Endometrium (tissue), 2 donors: ENCODE measurements around the gene DIPK1A.
A peak's percentile ranks its signal among the peaks of the same experiment; 100 is the strongest.

Experiments
- FAIRE-seq: peaks from 2 replicates; lab custom pipeline; 2012; peaks lifted over from hg19 to GRCh38; lab: Jason Lieb, UNC
- donor health status: control.
- donor health status: control.

DIPK1A gene

DNA sequence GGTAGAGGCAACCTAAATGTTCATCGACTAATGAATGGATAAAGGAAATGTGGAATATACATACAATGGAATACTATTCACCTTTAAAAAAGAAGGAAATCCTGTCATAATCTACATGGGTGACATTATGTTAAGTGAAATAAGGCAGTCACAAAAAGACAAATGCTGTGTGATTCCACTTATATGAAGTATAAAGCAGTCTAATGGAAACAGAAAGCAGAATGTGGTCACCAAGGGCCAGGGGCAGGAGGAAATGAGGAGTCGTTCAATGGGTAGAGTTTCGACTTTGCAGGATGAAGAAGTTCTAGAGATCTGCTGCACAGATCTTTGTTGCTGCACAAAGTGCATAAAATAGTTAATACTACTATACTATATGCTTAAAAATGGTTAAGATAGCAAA lies 7.8 kb downstream of the DIPK1A start:
- FAIRE-seq: no peak

DNA sequence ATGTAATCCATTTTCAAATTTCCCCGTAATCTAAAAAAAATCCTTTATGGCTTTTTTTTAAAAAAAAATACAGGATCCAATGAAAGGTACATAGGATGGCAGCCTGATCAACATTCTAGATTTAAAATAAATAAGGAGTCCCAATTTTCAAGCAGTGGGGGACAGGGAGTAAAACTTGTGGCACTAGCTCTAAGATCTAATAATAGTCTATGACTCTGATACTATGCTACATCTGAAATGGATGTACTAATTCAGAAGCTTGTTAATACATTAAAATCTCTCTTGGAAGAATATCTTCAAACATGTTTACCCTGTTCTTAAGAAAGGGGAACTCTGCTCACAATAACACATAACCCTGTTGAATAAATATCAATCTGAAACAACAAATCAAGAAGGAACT lies 8.5 kb downstream of the DIPK1A start:
- no peak for FAIRE-seq

DNA sequence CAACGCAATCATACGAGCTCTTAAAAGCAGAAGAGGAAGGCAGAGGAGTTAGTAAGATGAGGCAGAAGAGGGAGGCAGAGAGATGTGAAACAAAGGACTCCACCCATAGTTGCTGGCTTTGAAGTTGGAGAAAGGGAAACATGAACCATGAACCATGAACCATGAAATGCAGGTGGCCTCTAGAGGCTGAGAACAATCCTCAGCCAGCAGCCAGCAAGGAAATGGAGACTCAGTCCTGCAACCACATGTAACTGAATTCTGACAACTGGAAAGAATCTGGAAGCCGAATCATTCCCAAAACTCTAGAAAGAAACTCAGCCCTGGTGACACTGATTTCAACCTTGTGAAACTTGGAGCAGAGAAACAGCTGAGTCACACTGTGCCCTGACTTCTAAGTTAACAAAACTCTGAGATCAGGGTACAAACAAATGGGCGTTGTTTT lies 10.1 kb downstream of the DIPK1A start:
- no peak for FAIRE-seq

DNA sequence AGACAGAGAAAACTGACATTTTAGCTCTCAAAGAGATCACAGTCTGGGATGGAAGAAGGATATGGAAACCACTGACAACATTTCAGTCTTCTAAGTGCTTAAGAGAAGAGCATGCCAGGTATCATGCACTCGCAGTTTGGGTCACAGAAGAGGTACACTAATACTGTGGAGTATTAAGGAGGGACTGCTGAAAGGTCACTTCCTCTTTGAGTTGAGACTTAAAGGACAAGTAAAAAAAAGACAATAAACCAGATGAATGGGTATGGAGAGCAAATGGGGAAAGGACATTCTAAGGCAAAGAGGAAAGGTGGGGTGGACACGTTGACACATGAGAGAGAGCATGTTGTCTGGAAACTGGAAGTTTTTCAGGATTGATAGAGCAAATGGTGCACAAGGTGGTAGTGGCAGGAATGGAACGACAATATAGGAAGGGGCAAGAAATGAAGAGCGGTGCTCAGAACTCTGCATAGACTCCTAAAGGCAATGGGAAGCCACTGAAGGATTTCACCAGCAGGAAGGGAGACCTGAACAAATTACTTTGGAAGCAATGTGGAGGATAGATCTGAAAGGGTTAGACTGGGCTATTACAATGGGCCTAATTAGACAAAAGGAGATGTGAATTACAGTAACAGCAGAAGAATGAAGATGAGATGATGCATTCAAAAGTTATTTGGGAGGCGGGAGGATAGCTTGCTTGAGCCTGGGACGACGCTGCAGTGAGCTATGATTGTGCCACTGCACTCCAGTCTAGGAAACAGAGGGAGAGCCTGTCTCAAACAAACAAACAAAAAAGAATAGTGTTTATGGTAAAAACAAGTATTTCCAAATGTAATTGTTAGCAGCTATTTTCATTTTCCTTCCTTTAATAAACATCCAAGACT lies 11.1 kb downstream of the DIPK1A start:
- FAIRE-seq: no peak

DNA sequence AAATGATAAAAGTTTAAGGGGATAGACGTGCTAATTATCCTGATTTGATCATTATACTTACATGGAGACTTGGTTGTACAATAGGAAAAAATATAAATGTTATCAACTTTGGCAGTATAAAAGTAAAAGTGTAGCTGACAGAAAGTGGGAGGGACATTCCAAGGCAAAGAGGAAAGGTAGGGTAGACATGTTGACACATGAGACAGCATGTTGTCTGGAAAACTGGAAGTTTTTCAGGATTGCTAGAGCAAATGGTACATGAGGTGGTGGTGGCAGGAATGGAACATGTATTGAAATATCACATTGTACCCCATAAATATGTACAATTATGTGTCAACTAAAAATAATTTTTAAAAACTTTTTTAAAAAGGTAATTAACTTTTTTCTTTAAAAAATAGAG lies 13.2 kb downstream of the DIPK1A start:
- FAIRE-seq: no peak

DNA sequence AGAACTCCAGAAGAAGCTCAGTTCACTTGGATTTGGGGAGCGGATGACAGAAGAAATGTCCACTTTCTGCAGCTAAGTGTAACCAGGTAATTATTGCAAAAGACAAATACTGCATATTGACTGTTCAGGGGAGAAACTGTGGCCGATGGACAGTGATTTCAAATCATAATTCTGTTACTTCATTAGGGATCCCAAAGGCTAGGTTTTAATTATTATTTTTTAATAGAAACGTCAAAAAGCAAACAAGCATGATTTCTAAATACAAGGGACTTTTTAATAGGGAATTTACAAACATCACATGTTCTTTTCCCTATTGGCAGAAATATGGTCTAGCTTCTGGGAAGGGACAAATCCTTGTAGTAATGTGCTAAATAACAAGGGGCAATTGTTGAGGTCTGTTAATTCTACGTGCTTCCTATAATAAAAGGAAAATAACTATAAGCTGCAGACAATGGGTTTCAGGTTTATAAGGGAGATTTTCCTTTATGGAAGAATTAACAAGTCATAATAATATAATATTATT lies 15.5 kb downstream of the DIPK1A start:
- no peak for FAIRE-seq

DNA sequence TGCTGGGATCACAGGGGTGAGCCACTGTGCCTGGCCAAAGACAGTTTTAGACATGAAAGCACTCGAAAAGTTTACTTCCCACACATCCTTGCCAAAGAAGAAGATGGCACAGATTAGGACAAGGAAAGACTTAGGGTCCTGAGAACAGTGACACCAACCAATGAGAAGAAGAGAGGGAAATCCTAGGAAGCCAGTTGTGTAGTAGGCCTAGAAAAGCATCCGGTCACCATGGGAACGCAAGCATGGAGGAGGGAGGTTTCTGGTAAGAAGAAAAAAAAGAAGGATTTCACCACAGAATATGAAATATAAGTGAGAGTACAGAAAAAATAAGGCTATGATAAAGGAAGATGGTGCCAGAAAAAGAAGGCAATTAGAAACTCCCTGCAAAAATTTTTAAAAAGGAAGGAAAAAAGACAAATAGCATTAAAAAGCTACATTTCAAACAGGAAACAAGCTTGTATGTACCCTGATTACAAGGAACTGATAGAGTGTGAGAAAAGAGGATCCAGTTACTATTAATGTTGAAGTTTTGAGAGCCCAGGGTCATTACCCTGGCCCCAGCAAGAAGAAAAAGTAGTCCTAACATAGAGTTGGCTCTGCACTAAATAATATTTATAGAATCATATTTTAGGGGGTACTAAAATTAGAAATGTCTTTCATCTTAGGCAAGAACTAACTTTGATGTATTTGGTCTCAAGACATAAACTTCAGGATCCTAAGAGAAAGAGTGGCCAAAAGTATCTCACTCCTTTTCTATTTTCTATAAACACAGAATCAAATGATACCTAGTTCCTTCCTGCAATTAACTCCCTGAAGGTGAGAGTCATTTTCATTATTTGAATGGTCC lies 16.1 kb downstream of the DIPK1A start:
- no peak for FAIRE-seq

DNA sequence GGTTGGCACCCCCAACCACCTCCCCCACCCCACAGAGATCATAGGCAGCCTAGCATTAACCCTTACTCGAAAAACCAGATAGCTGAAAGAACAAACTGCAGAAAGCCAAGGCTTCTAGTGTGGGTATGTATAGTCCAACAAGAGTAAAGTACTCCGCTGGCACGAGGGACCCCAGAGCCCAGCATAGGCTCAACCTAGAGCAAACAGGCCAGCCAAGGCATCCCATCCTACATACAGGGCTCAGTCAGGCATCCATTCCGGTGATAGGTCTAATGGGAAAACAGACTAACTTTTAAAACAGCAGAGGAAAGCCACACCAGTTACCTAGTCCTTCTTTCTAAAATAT lies 17.8 kb downstream of the DIPK1A start:
- FAIRE-seq: no peak

DNA sequence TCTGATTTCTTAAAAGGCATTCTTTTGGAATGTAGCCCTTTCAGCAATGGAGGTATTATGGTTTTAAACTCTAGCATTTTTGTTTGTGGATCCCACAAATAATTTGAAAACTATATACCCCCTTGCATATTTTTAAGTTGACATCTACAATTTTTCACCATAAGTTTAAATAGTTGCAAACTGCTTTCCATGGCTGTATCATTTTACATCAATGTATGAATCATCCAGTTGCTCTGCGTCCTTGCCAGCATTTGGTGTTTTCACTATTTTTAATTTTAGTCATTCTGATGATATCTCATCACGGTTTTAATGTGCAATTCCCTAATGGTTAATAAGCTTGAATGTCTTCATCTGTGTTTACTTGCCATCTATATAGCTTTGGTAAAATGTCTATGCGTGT lies 20.7 kb downstream of the DIPK1A start:
- FAIRE-seq: no peak

DNA sequence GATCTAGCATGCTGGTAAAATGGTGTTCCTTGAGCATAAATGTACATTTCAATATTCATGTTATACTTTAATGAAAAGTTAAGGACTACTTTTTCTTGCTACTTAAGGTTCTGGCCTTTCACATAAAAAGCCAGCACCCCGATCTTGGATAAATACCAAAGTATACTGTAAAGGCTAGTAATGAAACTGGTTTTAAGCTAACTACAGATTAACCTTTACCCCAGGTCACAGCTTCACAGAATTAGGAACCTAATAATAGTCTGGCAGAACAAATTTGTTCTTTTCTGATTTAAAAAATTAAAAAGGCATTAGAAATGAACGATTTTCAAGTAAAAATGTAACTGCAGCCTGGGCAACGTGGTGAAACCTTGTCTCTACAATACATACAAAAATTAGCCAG lies 23.5 kb downstream of the DIPK1A start:
- no peak for FAIRE-seq

DNA sequence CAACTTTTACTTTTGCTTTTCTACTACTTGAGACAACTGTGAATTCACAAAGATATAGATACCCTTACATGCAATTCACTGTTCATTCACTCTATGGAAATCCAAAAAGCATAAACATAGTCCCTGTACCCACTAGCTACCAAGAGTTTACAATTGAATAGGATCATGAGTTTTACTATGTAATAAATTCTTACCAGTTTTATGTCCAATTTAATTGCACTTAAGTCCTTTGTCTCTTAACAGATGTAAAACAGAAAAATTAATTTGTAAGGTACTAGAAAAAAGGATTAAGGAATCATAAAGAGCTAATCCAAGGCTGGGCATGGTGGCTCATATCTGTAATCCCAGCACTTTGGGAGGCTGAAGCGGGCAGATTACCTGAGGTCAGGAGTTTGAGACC lies 24.4 kb downstream of the DIPK1A start:
- FAIRE-seq: no peak

DNA sequence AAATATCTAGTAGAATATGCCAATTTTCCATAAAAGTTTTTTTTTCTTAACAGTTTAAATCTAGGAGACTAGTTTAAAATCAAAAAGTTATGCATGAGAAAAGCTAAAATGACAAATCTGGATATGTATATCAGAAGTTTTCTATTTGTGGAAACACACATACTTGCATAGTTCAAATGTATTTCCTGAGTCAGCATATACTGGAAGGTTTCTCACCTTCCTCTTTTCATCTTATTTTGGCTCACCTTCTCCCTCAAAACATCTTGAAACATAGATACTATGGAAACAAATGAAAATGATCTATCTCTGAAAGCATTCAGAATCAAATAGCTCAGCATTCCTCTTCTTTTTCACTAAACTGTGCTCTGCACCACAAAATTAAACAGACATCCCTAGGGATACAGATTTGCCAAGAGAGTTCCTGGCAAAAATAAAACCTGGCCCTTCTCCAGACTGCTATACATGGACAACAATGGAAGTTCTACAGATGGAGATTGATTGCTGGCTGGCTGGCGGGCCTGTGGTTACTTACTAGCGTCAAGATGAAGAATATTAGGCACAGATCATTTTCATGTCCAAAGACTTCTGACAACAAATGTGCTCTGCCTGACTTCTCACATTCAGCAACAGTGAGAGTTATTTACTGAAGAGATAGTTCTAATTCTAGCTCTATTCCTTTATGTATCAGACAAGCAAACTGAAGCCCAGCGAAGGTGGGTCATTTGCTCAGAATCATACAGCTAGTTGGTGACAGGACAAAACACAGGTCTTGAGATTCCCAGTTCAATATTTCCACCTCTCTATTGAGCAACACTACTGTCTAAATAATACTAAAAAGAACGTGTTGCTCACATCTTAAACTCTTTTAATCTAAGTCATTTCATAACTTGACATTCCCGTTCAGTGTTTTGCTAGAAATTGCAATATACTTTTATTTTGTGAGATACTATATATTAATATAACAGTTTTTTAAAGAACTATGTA lies 26.6 kb downstream of the DIPK1A start:
- peak; percentile 46 for FAIRE-seq

DNA sequence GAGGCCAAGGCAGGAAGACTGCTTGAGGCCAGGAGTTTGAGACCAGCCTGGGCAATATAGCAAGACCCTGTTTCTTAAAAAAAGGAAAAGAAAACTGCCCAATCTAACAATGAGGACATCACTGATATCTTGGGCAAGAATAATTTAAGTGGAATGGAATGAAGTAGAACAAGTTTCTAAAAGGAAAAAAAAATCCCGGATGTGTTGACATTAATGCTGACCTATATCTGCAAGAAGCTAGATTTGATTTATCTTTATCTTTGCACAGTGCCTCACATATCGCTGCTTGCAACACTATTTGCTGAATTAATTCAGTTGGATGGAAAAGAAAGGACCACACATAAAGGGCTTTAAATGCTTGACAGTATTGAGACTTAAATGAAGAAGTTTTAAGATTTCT lies 27.8 kb downstream of the DIPK1A start:
- FAIRE-seq: no peak

DNA sequence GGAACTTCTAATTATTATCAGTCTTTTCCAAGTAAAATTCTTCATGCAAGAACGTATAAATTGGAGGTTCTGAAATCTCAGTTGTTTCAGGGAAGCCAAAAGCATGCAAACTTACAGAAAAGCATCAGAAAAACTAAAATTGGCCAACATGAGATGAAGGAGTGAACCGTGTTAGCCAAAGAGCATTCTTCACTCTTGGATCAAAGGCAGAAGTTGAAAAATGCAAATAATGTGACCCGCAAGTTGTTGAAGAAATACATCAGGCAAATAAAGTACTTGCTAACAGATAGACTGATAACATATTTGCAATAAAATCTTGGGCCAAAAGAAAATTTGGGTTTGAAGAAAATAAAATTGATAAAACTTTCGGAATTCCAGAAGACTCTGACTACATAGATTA lies 29.6 kb downstream of the DIPK1A start:
- no peak for FAIRE-seq

DNA sequence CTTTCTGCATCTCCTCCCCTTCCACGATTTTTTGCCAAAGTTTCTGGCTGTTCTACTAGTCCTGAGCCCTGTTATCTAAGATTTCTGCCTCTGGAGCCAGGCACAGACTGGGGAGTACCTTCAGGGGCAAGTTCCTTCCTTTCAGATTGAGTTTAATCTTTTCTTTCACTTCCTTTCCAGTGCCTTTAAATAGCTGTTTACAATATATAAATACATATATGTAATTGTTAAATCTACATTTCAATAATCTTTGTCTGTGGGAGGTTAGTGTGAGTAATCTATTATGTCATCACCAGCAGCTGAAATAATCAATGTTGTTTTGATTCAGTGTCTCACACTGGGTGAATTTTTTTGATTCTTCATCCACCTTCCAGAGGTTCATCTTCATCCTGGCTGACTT lies 31.8 kb downstream of the DIPK1A start:
- FAIRE-seq: no peak

DNA sequence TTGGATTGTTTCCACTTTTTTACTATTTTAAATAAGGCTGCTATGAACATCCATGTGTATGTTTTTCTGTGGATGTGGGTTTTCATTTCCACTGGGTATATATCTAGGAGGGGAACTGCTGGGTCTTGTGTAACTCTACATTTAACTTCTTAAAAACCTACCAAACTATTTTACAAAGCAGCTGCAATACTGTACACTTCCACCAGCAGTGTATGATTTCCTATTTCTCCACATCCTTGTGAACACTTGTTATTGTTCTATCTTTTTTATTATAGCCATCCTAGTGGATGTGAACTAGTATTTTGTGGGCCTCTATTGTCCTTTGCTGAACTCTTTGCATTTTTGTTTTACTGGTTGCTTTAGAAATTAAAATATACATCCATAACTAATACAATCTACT lies 33.4 kb downstream of the DIPK1A start:
- FAIRE-seq: no peak

DNA sequence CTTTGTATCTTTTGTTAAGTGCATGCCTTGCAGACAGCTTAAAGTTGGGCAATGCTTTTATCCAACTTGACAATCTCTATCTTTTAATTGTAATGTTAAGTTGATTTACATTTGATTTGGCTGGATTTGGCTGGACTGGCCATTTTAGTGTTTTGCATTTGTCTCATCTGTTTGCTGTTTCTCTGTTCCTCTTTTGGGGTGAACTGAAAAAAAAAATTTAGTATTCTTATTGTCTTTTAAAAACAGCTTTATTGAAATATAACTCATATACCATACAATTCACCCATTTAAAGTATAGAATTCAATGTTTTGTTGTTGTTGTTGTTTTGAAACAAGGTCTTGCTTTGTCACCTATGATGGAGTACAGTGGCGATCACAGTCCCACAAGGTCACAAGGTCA lies 34.4 kb downstream of the DIPK1A start:
- no peak for FAIRE-seq

DNA sequence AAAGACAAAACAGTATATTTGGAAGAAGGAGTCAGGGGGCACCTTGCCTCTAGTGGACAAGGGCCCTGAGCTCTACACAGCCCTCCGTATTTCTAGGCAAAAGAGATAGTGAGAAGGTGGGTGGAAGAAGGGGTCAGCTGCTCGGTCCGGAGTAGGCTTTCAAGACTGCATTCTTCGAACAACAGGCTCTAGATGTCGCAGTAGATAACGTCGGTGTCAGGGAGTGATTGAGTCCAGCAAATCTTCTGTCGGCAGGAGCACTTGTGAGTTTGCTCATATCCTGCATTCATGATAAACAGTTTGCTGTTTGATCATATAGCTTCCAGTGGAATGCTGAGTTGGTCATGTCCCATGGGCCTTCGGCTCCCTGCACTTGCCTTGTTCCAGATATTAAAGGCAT lies 36.8 kb downstream of the DIPK1A start:
- no peak for FAIRE-seq

DNA sequence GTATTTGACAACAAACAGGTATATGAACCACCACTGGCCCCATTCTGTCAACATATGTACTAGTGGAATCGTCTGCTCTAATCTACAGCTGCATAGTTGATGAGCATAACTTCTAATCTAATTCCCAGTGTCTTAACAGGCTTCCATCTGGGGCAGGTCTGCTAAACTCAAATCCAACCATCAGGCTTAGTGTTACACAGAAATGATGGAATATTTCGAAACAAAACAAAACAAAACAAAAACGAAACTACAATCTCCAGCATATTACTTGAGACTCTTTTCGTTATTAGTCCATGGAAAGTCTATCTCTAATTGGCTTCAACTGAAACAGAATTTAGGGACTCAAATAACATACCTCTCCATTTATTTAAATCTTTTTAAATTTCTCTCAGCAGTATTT lies 37.6 kb downstream of the DIPK1A start:
- FAIRE-seq: no peak

DNA sequence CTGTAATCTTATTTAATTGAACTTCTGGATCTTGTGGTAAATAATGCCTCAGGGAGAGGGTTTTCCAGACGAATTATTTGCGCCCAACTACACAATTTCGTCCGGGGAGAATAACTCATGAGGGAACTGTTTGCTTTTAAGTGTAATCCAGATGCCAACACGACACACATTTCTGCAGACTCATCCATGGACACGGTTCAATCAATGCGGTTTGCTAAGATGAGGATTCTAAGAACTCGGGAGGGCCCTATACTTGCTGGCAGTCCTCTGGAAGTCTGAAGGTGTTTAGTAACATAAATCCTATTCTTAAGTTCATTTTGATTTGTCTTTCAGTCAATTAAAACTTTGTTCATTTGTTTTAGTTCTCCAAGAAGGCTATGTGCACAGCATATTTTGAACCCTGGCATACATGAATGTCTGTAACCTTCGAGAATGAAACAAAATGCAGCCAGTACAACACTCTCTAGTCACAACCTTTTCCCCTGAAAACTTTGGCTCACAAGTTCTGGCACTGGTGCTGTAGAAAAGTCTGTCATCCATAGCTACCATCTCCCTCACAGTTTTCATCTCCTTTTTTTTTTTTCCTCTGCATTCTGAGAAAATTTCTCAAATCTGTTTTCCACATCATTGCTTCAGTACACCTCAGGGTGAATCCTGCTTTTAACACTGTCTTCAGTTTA lies 38.8 kb downstream of the DIPK1A start:
- no peak for FAIRE-seq
